KMS-11 (cell line): ENCODE results near the gene CATSPERE.

ENCODE experiments used
- H2AFZ ChIP-seq: fragments of 200-600 bp; sonication (generic); 2 replicates; pipeline ENCODE4 v1.6.1; 2016; ENCODE audit warnings: antibody characterized with exemption, mixed run types, low read depth
- H3K27ac ChIP-seq: fragments of 200-600 bp; sonication (generic); 2 replicates; pipeline ENCODE4 v1.6.1; 2016; ENCODE audit warnings: mild to moderate bottlenecking, mixed run types
- H3K27me3 ChIP-seq: fragments of 200-600 bp; sonication (generic); 2 replicates; pipeline ENCODE4 v1.6.1; 2017; ENCODE audit warnings: mild to moderate bottlenecking, low read depth, mixed run types, moderate library complexity; ENCODE audit not compliant: insufficient read depth
- H3K36me3 ChIP-seq: fragments of 200-600 bp; sonication (generic); 2 replicates; pipeline ENCODE4 v1.6.1; 2017; ENCODE audit warnings: mild to moderate bottlenecking, mixed run types; ENCODE audit not compliant: insufficient read depth
- H3K4me1 ChIP-seq: fragments of 200-600 bp; sonication (generic); 2 replicates; pipeline ENCODE4 v1.6.1; 2016; ENCODE audit warnings: mild to moderate bottlenecking, low read depth, mixed run types; ENCODE audit not compliant: poor library complexity, severe bottlenecking
- H3K4me2 ChIP-seq: fragments of 200-600 bp; sonication (generic); 2 replicates; pipeline ENCODE4 v1.7.0; 2016; ENCODE audit warnings: mild to moderate bottlenecking, mixed run types
- H3K4me3 ChIP-seq: fragments of 200-600 bp; sonication (generic); IDR thresholded peaks from 2 replicates; pipeline ENCODE4 v1.6.1; 2017; ENCODE audit warnings: low read depth, low read length, mixed read lengths; ENCODE audit not compliant: insufficient read depth
- H3K79me2 ChIP-seq: fragments of 200-600 bp; sonication (generic); 2 replicates; pipeline ENCODE4 v1.6.1; 2016; ENCODE audit warnings: low read depth, mixed run types; ENCODE audit not compliant: insufficient read depth
- H3K9ac ChIP-seq: fragments of 200-600 bp; sonication (generic); 2 replicates; pipeline ENCODE4 v1.6.1; 2016; ENCODE audit warnings: mild to moderate bottlenecking, mixed run types
- H4K20me1 ChIP-seq: fragments of 200-600 bp; sonication (generic); 2 replicates; pipeline ENCODE4 v1.6.1; 2016; ENCODE audit warnings: mild to moderate bottlenecking, mixed run types; ENCODE audit not compliant: insufficient read depth
- TF ChIP-seq, protein P1 (sequence below): fragments of 200-600 bp; sonication (generic); conservative IDR thresholded peaks from 2 replicates; pipeline ENCODE4 v1.6.1; 2017; ENCODE audit warnings: low read depth, mild to moderate bottlenecking, antibody characterized with exemption, low read length, moderate library complexity, mixed read lengths

CATSPERE gene

DNA sequence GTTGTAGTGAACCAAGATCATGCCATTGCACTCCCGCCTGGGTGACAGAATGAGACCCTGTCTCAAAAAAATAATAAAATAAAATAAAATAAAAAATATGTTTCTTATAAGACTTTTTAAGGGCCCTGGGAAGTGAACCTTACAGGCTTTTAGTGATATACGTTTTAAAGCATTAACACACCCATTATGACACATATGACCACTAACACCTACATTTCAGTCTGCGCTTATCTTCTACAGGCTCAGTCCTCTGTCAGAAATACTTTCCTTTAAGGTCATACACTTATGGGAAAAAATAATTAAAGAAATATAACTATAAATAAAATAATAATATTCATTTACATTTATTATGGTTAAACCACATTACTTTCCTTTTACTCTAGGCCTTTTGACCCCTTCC lies 31.3 kb upstream of the CATSPERE start:
- TF ChIP-seq, protein P1, sequence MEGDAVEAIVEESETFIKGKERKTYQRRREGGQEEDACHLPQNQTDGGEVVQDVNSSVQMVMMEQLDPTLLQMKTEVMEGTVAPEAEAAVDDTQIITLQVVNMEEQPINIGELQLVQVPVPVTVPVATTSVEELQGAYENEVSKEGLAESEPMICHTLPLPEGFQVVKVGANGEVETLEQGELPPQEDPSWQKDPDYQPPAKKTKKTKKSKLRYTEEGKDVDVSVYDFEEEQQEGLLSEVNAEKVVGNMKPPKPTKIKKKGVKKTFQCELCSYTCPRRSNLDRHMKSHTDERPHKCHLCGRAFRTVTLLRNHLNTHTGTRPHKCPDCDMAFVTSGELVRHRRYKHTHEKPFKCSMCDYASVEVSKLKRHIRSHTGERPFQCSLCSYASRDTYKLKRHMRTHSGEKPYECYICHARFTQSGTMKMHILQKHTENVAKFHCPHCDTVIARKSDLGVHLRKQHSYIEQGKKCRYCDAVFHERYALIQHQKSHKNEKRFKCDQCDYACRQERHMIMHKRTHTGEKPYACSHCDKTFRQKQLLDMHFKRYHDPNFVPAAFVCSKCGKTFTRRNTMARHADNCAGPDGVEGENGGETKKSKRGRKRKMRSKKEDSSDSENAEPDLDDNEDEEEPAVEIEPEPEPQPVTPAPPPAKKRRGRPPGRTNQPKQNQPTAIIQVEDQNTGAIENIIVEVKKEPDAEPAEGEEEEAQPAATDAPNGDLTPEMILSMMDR, result no peak
- peaks cover 17% of the 10 kb centered on the region; the same call in 1 of the 2 replicates for H3K36me3 ChIP-seq

DNA sequence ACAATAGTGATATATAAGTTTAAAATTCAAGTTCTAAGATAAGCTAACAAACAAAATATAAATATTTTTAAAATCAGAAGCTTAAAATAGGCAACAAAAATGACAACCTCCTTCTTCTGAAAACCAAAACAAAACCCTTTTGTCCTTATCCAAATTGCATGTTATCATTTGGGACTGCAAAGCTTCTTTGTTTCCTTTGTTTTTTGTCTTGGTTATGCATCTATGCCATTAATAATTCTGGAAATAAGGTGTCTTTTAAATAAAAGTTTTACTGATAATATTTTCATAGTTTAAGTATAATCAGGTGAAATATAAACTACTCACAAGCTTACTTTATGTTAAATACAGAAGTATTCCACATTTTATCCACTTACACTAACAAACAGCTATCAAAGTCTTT lies 29.9 kb upstream of the CATSPERE start:
- peaks cover 12% of the 10 kb centered on the region for H3K4me1 ChIP-seq
- no peaks in the 10 kb centered on the region; the same call in 1 of the 2 replicates for H4K20me1 ChIP-seq
- H3K9ac ChIP-seq, result no peak overlapping the region
- no peak overlapping the region for H3K27ac ChIP-seq
- no peak overlapping the region for H3K4me2 ChIP-seq
- H3K79me2 ChIP-seq, result peaks cover 5% of the 10 kb centered on the region; the same call in 1 of the 2 replicates
- no peak overlapping the region for H2AFZ ChIP-seq
- H3K27me3 ChIP-seq, result no peaks in the 10 kb centered on the region
- TF ChIP-seq, protein P1, result no peak
- H3K36me3 ChIP-seq, result peaks cover 20% of the 10 kb centered on the region; the same call in 1 of the 2 replicates
- no peak overlapping the region for H3K4me3 ChIP-seq

More for the DNA sequence above, 31.3 kb upstream of the CATSPERE start:
- no peak overlapping the region for H3K4me3 ChIP-seq
- peaks cover 12% of the 10 kb centered on the region for H3K4me1 ChIP-seq
- H3K27me3 ChIP-seq, result no peaks in the 10 kb centered on the region
- no peak overlapping the region for H3K4me2 ChIP-seq
- H3K27ac ChIP-seq, result no peak overlapping the region
- H2AFZ ChIP-seq, result no peak overlapping the region
- H3K79me2 ChIP-seq, result peaks cover 5% of the 10 kb centered on the region; the same call in 1 of the 2 replicates
- H4K20me1 ChIP-seq, result no peaks in the 10 kb centered on the region; the same call in 1 of the 2 replicates
- H3K9ac ChIP-seq, result no peak overlapping the region

DNA sequence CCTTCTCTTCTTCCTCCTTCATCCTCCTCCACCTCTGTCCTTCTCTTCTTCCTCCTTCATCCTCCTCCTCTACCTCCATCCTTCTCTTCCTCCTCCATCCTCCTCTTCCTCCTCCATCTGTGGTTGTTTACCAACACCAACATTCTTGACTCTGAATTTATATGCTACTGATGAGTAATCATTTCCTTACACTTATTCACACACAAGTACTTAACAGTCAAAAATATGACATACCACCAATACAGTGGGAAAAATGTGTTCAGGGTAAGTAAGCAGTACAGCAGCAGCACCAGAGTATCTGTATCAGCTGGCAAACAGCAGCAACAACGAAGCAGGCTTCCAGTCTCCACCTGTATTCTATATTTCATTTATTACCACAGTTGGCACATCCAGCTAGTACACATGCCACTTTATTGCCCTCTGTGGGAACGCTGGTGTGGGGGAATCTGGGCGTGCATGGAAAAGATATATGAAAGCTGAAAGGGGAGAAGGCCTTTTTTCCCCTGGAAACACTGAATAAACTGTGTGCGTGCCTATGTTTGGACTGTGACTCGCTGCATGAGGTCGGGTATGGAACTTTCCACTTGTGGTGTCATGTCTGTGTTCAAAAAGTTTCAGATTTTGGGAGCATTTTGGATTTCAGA lies 25.4 kb upstream of the CATSPERE start:
- TF ChIP-seq, protein P1, result no peak
- Histone ChIP-seq H2AFZ (no peak overlapping the region), H3K9ac (no peak overlapping the region), H3K4me2 (no peak overlapping the region), H3K27ac (no peak overlapping the region), H3K27me3 (no peaks in the 10 kb centered on the region), H3K4me1 (no peaks in the 10 kb centered on the region), H3K79me2 (peaks cover 26% of the 10 kb centered on the region; the same call in 1 of the 2 replicates), H3K36me3 (peaks cover 16% of the 10 kb centered on the region; the same call in 1 of the 2 replicates), H4K20me1 (no peaks in the 10 kb centered on the region; the same call in 1 of the 2 replicates), H3K4me3 (no peak overlapping the region)

DNA sequence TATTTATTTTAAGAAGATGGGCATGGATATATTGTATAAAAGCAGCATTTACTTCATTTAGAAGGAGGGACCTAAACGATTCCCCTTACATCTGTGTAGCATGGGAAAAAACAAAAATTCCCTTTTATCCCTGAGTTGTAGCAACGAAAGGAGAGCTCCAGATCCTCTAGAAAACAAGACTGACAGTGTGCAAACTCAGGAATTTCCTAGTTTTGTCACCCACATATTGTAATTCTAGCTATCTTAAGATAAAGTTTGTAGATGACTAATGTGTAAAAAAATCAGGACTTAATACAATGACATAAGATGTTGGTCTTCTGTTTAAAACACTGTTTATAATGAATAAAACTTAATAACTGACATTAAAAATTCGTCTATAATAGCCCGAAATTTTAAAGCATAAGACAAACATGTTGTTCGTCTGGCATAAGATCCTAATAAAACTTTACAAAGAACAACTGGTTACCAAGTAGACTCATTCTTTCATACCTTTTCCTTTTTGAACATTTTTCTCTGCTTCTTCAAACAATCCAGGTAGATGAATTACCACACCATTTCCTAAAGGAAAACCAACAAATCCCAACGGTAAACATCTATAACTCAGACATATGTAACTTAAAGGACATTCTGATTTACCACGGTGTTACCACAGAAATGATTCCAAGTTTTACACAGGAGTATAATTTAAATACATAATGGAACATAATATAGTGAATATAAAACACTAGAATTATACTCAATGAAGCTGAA lies 24.6 kb upstream of the CATSPERE start:
- H3K9ac ChIP-seq, result no peak overlapping the region
- H2AFZ ChIP-seq, result no peak overlapping the region
- H4K20me1 ChIP-seq, result no peaks in the 10 kb centered on the region; the same call in 1 of the 2 replicates
- H3K36me3 ChIP-seq, result peaks cover 12% of the 10 kb centered on the region; the same call in 1 of the 2 replicates
- H3K27me3 ChIP-seq, result no peaks in the 10 kb centered on the region
- H3K4me1 ChIP-seq, result no peaks in the 10 kb centered on the region
- no peak overlapping the region for H3K27ac ChIP-seq
- TF ChIP-seq, protein P1, result no peak
- no peak overlapping the region for H3K4me3 ChIP-seq
- no peak overlapping the region for H3K4me2 ChIP-seq
- H3K79me2 ChIP-seq, result peaks cover 34% of the 10 kb centered on the region
